Ishikawa (cell line): ENCODE results near the gene OR5A1.

Experiments used
- CEBPB ChIP-seq: IDR thresholded peaks from 2 replicates; pipeline ENCODE4 v1.6.1; 2012
- CREB1 ChIP-seq: IDR thresholded peaks from 2 replicates; pipeline ENCODE4 v1.6.1; 2012; ENCODE audit warnings: low read depth
- EGR1 ChIP-seq: IDR thresholded peaks from 2 replicates; pipeline ENCODE4 v1.6.1; 2012
- EP300 ChIP-seq: IDR thresholded peaks from 2 replicates; pipeline ENCODE4 v1.6.1; 2012; ENCODE audit warnings: borderline replicate concordance
- FOXM1 ChIP-seq: IDR thresholded peaks from 2 replicates; pipeline ENCODE4 v1.6.1; 2012; ENCODE audit warnings: low read depth, borderline replicate concordance
- NFIC ChIP-seq: IDR thresholded peaks from 2 replicates; pipeline ENCODE4 v1.6.1; 2012
- RAD21 ChIP-seq: IDR thresholded peaks from 2 replicates; pipeline ENCODE4 v1.6.1; 2012; ENCODE audit warnings: low read depth
- TAF1 ChIP-seq: IDR thresholded peaks from 2 replicates; pipeline ENCODE4 v1.6.1; 2012; ENCODE audit warnings: low read depth, mild to moderate bottlenecking
- TCF12 ChIP-seq: IDR thresholded peaks from 2 replicates; pipeline ENCODE4 v1.6.1; 2012; ENCODE audit warnings: low read depth
- TEAD4 ChIP-seq: IDR thresholded peaks from 2 replicates; pipeline ENCODE4 v1.6.1; 2012
- YY1 ChIP-seq: IDR thresholded peaks from 2 replicates; pipeline ENCODE4 v1.6.1; 2012; ENCODE audit warnings: low read depth
- ZBTB7A ChIP-seq: IDR thresholded peaks from 2 replicates; pipeline ENCODE4 v1.6.1; 2012; ENCODE audit warnings: low read depth
- TF ChIP-seq, protein P1 (sequence below): IDR thresholded peaks from 2 replicates; pipeline ENCODE4 v1.6.1; 2012; ENCODE audit warnings: low read depth, mild to moderate bottlenecking
- TF ChIP-seq, protein P2 (sequence below): IDR thresholded peaks from 2 replicates; pipeline ENCODE4 v1.6.1; 2012
- TF ChIP-seq, protein P3 (sequence below): IDR thresholded peaks from 2 replicates; pipeline ENCODE4 v1.6.1; 2012

OR5A1 gene

DNA sequence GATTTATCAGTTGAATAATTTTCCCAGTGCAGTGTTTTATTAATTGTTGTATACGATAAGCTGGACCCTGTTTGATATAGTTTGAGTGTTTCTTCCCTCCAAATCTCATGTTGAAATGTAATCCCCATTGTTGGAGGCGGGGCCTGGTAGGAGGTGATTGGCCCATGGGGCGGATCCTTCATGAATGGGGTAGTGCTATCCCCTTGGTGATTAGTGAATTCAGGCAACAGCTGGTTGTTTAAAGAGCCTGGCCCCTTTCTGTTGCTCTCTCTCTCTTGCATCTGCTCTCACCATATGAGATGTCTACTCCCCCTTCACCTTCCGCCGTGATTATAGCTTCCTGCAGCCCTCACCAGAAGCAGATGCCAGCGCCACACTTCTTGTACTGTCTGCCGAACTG, 1.5 kb downstream of the OR5A1 start:
- TF ChIP-seq EP300, result no peak
- TF ChIP-seq EGR1, result no peak
- TF ChIP-seq, protein P1, sequence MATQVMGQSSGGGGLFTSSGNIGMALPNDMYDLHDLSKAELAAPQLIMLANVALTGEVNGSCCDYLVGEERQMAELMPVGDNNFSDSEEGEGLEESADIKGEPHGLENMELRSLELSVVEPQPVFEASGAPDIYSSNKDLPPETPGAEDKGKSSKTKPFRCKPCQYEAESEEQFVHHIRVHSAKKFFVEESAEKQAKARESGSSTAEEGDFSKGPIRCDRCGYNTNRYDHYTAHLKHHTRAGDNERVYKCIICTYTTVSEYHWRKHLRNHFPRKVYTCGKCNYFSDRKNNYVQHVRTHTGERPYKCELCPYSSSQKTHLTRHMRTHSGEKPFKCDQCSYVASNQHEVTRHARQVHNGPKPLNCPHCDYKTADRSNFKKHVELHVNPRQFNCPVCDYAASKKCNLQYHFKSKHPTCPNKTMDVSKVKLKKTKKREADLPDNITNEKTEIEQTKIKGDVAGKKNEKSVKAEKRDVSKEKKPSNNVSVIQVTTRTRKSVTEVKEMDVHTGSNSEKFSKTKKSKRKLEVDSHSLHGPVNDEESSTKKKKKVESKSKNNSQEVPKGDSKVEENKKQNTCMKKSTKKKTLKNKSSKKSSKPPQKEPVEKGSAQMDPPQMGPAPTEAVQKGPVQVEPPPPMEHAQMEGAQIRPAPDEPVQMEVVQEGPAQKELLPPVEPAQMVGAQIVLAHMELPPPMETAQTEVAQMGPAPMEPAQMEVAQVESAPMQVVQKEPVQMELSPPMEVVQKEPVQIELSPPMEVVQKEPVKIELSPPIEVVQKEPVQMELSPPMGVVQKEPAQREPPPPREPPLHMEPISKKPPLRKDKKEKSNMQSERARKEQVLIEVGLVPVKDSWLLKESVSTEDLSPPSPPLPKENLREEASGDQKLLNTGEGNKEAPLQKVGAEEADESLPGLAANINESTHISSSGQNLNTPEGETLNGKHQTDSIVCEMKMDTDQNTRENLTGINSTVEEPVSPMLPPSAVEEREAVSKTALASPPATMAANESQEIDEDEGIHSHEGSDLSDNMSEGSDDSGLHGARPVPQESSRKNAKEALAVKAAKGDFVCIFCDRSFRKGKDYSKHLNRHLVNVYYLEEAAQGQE, result no peak
- TF ChIP-seq CEBPB, result no peak
- no peak for TF ChIP-seq RAD21
- no peak for TF ChIP-seq TEAD4
- TF ChIP-seq TCF12, result no peak
- no peak for TF ChIP-seq NFIC
- TF ChIP-seq YY1, result no peak
- TF ChIP-seq ZBTB7A, result no peak
- TF ChIP-seq, protein P2, sequence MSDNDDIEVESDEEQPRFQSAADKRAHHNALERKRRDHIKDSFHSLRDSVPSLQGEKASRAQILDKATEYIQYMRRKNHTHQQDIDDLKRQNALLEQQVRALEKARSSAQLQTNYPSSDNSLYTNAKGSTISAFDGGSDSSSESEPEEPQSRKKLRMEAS, result no peak
- no peak for TF ChIP-seq FOXM1
- no peak for TF ChIP-seq CREB1
- TF ChIP-seq, protein P3, sequence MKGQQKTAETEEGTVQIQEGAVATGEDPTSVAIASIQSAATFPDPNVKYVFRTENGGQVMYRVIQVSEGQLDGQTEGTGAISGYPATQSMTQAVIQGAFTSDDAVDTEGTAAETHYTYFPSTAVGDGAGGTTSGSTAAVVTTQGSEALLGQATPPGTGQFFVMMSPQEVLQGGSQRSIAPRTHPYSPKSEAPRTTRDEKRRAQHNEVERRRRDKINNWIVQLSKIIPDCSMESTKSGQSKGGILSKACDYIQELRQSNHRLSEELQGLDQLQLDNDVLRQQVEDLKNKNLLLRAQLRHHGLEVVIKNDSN, result no peak
- TF ChIP-seq TAF1, result no peak

DNA sequence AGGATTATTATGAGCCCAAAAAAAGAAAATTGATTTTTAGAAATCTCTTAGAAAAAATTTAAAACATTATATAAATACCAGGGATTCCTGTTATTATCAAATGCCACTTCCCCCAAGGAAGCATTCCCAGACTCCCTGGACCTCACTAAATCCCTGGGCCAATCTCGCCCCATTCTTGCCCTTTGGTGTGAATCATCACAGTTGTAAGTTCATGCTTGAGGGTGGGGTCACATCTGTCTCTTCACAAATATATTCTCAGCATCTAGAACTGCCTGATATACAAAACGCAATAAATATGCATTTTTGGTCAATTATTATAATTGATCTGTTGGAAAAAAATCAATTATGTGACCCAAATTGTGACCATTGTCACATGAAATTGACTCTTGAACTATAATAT, 12.2 kb downstream of the OR5A1 start:
- no peak for TF ChIP-seq RAD21

DNA sequence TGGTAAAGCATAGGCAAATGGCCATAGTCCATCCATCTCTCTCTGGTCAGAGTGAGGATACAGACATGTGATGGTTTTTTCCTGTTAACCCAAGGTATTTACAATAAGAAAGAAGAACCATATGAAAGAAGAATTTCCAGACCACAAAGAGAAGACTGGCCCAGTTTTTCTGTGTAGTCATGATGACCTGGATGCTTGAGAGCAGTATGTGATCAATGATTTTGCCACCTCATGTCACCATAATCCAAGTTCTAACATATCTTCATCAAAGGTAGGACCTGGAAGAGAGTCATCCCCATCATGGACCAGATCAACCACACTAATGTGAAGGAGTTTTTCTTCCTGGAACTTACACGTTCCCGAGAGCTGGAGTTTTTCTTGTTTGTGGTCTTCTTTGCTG, 20.4 kb downstream of the OR5A1 start, which contains the start of gene OR4D6:
OR4D6 (plus strand) TSS at position 301 of the 400 bp plus-strand sequence; CDS start at position 301, 0 bp downstream.
- TF ChIP-seq TCF12 (no peak), YY1 (no peak), CREB1 (no peak), TEAD4 (no peak), FOXM1 (no peak), CEBPB (no peak), EGR1 (no peak), EP300 (no peak)
- TF ChIP-seq, protein P2, result no peak

DNA sequence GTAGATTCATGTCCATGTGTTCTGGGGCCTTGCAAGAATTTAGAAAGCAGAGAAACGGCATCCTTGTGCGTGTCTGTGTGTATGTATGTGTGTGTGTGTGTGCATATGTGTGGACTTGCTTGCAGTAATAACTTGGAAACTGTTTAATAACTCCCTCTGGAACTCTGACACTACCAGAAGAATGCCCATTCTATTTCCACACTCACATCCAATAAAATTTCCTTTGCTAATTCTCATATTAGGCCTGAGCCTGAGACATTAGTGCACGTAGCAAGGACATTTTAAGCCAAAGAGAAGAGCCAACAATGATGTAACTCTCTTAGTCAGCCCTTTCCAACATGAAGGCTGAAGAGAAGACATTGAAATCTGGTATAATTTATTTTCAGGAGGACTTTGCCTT, 23.6 kb downstream of the OR5A1 start:
- TF ChIP-seq TCF12, result no peak
- TF ChIP-seq RAD21, result no peak
- no peak for TF ChIP-seq NFIC
- no peak for TF ChIP-seq YY1
- no peak for TF ChIP-seq CEBPB
- TF ChIP-seq EGR1, result no peak
- TF ChIP-seq TEAD4, result no peak
- TF ChIP-seq, protein P3, result no peak
- TF ChIP-seq, protein P1, result no peak
- no peak for TF ChIP-seq FOXM1
- TF ChIP-seq ZBTB7A, result no peak
- no peak for TF ChIP-seq TAF1

DNA sequence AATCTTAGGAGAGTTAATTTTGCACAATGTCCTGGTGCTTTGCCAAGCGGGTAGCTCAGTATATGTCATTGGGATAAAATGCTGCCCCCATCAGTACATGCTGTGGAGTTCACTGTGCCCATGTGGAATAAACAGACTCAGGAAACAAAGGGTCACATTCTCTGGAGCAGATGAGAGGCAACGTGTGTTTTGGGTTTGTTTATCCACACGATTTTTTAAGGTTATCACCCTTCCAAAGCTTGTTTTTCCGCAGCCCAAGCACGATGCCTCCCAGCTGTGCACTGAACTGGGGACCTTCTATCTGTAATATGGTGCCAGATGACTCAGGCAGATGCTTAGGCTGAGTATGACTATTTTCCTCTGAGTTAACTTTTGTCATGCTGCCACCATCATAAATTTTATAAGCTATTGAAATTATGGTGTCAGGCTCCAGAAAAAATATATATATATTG, 26.9 kb downstream of the OR5A1 start:
- TF ChIP-seq, protein P2, result no peak
- TF ChIP-seq YY1 (no peak), TCF12 (no peak), CREB1 (no peak)

DNA sequence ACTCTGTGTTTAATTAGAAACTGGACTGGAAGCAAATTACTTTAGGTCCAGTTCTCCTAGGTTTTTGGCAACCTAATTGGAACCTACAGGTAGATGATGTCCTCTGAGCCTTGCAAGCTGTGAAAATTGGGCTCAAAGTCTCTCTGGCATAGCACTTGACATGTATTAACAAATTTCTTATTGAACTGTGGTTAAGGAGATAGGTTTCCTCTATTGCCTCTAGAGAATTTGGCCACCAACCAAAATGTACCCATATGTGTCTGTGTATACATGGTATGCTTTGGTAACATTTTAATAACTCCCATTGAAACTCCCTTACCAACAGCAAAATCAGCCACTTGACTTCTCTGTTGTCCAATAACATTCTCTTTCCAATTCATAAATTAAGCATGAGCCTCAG, 36.7 kb downstream of the OR5A1 start, which contains the start of gene OR4D10:
OR4D10 (plus strand) TSS at position 301 of the 400 bp plus-strand sequence. CDS start 4,115 bp downstream, outside the sequence.
- TF ChIP-seq TAF1 (no peak), CREB1 (no peak), CEBPB (no peak)
- TF ChIP-seq, protein P1, result no peak
- TF ChIP-seq, protein P2, result no peak
